ENCODE results near the gene TRPV2. TPM values are rescaled to one million over a fixed set of nuclear protein-coding genes. Genes with fewer than 3 reads are reported as not detected.

The TRPV2 gene
- total and polyA plus RNA-seq, 9 of the 15 experiments (the other 6 are each of a cell fraction or from before 2014, with no cell fraction given) = 10.0 to 97.5 (median 30.3) TPM

DNA sequence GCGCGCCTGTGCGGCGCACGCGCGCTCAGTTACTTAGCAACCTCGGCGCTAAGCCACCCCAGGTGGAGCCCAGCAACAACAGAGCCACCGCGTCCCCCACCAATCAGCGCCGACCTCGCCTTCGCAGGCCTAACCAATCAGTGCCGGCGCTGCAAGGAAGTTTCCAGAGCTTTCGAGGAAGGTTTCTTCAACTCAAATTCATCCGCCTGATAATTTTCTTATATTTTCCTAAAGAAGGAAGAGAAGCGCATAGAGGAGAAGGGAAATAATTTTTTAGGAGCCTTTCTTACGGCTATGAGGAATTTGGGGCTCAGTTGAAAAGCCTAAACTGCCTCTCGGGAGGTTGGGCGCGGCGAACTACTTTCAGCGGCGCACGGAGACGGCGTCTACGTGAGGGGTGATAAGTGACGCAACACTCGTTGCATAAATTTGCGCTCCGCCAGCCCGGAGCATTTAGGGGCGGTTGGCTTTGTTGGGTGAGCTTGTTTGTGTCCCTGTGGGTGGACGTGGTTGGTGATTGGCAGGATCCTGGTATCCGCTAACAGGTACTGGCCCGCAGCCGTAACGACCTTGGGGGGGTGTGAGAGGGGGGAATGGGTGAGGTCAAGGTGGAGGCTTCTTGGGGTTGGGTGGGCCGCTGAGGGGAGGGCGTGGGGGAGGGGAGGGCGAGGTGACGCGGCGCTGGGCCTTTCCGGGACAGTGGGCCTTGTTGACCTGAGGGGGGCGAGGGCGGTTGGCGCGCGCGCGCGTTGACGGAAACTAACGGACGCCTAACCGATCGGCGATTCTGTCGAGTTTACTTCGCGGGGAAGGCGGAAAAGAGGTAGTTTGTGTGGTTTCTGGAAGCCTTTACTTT is 34.5 kb upstream of the TRPV2 start, which contains the start of gene UBB (continued):
- TF ChIP-seq, protein P1, sequence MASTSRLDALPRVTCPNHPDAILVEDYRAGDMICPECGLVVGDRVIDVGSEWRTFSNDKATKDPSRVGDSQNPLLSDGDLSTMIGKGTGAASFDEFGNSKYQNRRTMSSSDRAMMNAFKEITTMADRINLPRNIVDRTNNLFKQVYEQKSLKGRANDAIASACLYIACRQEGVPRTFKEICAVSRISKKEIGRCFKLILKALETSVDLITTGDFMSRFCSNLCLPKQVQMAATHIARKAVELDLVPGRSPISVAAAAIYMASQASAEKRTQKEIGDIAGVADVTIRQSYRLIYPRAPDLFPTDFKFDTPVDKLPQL (IDR thresholded peaks at IDR 0.05; ENCODE audit: extremely low read depth, insufficient read length) = no peak
- TF ChIP-seq ZNF785 (CRISPR knock-in tag; IDR thresholded peaks at IDR 0.05) (no peak), RAD51 (IDR thresholded peaks at IDR 0.05; ENCODE audit: borderline replicate concordance, low read depth) (no peak), ZNF146 (CRISPR knock-in tag; IDR thresholded peaks at IDR 0.05; ENCODE audit: unreplicated experiment) (no peak), HNRNPL (IDR thresholded peaks at IDR 0.05; ENCODE audit: low read depth, low read length) (0 out of 2 replicates have a peak, but pooled peaks have one; percentile 35), PPARD (CRISPR knock-in tag; IDR thresholded peaks at IDR 0.05) (no peak), ELF1 (tag; IDR thresholded peaks at IDR 0.05) (peak; percentile 61), RHOXF2B (CRISPR knock-in tag; conservative IDR thresholded peaks at IDR 0.05) (no peak), SPI1 (IDR thresholded peaks at IDR 0.05; ENCODE audit: borderline replicate concordance, low read depth, low read length) (no peak), ZNF24 (IDR thresholded peaks at IDR 0.05) (no peak), ZNF12 (CRISPR knock-in tag; IDR thresholded peaks at IDR 0.05) (no peak), GABPA (tag; conservative IDR thresholded peaks at IDR 0.05; ENCODE audit: low read depth) (0 out of 2 replicates have a peak, but pooled peaks have one; percentile 35), GATAD2B (IDR thresholded peaks at IDR 0.05; ENCODE audit: borderline replicate concordance) (peak; percentile 52; the same call in 1 of the 2 replicates), CBFB (CRISPR knock-in tag; IDR thresholded peaks at IDR 0.05) (no peak), CHCHD3 (CRISPR knock-in tag; IDR thresholded peaks at IDR 0.05) (no peak), CTBP1 (IDR thresholded peaks at IDR 0.05; ENCODE audit: borderline replicate concordance) (peak; percentile 26; the same call in 1 of the 2 replicates), ZC3H11A (IDR thresholded peaks at IDR 0.05; ENCODE audit: low read depth, low read length) (no peak), NR4A1 (CRISPR knock-in tag; IDR thresholded peaks at IDR 0.05) (no peak), NR4A1 (tag; IDR thresholded peaks at IDR 0.05) (no peak), ZNF79 (CRISPR knock-in tag; IDR thresholded peaks at IDR 0.05; ENCODE audit: low read depth) (0 out of 2 replicates have a peak, but pooled peaks have one; percentile 24)
- TF ChIP-seq, protein P2, sequence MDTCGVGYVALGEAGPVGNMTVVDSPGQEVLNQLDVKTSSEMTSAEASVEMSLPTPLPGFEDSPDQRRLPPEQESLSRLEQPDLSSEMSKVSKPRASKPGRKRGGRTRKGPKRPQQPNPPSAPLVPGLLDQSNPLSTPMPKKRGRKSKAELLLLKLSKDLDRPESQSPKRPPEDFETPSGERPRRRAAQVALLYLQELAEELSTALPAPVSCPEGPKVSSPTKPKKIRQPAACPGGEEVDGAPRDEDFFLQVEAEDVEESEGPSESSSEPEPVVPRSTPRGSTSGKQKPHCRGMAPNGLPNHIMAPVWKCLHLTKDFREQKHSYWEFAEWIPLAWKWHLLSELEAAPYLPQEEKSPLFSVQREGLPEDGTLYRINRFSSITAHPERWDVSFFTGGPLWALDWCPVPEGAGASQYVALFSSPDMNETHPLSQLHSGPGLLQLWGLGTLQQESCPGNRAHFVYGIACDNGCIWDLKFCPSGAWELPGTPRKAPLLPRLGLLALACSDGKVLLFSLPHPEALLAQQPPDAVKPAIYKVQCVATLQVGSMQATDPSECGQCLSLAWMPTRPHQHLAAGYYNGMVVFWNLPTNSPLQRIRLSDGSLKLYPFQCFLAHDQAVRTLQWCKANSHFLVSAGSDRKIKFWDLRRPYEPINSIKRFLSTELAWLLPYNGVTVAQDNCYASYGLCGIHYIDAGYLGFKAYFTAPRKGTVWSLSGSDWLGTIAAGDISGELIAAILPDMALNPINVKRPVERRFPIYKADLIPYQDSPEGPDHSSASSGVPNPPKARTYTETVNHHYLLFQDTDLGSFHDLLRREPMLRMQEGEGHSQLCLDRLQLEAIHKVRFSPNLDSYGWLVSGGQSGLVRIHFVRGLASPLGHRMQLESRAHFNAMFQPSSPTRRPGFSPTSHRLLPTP (IDR thresholded peaks at IDR 0.05; ENCODE audit: borderline replicate concordance, extremely low read depth, insufficient read length) = no peak
- TF ChIP-seq, protein P3, sequence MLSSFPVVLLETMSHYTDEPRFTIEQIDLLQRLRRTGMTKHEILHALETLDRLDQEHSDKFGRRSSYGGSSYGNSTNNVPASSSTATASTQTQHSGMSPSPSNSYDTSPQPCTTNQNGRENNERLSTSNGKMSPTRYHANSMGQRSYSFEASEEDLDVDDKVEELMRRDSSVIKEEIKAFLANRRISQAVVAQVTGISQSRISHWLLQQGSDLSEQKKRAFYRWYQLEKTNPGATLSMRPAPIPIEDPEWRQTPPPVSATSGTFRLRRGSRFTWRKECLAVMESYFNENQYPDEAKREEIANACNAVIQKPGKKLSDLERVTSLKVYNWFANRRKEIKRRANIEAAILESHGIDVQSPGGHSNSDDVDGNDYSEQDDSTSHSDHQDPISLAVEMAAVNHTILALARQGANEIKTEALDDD (IDR thresholded peaks at IDR 0.05) = peak; percentile 85
- TF ChIP-seq, protein P4, sequence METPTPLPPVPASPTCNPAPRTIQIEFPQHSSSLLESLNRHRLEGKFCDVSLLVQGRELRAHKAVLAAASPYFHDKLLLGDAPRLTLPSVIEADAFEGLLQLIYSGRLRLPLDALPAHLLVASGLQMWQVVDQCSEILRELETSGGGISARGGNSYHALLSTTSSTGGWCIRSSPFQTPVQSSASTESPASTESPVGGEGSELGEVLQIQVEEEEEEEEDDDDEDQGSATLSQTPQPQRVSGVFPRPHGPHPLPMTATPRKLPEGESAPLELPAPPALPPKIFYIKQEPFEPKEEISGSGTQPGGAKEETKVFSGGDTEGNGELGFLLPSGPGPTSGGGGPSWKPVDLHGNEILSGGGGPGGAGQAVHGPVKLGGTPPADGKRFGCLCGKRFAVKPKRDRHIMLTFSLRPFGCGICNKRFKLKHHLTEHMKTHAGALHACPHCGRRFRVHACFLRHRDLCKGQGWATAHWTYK (CRISPR knock-in tag; IDR thresholded peaks at IDR 0.05) = no peak
